Naive B cell (primary cell): Measurements from ENCODE around the gene AEBP2. TPM values are rescaled to one million over a fixed set of nuclear protein-coding genes. Genes with fewer than 3 reads are reported as not detected.

Experiments
- ATAC-seq, 2 donors: fragments of 150-1000 bp; cut with Tn5 transposase; 2 replicates each; pipeline ENCODE4 v1.10.0; 2021; ENCODE audit warnings: low read depth in 2 of 2, mild to moderate bottlenecking in 2 of 2, moderate library complexity in 2 of 2
- DNase-seq: peaks from one replicate; pipeline ENCODE4 v3.0.0; 2022
- H3K27ac Mint-ChIP-seq, 6 donors: one replicate each; pipeline ENCODE4 v1.8.0; 2020 to 2022; ENCODE audit warnings: mild to moderate bottlenecking in 6 of 6, mixed read lengths in 6 of 6, moderate library complexity in 5 of 6, inconsistent platforms in 2 of 6
- H3K27me3 Mint-ChIP-seq, 3 donors: one replicate each; pipeline ENCODE4 v1.8.0; 2021 to 2022; ENCODE audit warnings: mixed read lengths in 3 of 3, mild to moderate bottlenecking in 1 of 3
- H3K36me3 Mint-ChIP-seq, 2 donors: one replicate each; pipeline ENCODE4 v1.8.0; 2020 to 2022; ENCODE audit warnings: mixed read lengths in 2 of 2, inconsistent platforms in 1 of 2, mild to moderate bottlenecking in 1 of 2
- H3K4me1 Mint-ChIP-seq, 3 donors: one replicate each; pipeline ENCODE4 v1.8.0; 2020 to 2022; ENCODE audit warnings: mixed read lengths in 3 of 3, inconsistent platforms in 1 of 3, mild to moderate bottlenecking in 1 of 3, moderate library complexity in 1 of 3
- H3K4me3 Mint-ChIP-seq, 8 donors: one replicate each; pipeline ENCODE4 v1.8.0; 2020 to 2022; ENCODE audit warnings: mild to moderate bottlenecking in 8 of 8, mixed read lengths in 8 of 8, moderate library complexity in 8 of 8, inconsistent platforms in 2 of 8
- H3K9me3 Mint-ChIP-seq, 7 donors: one replicate each; pipeline ENCODE4 v1.8.0; 2020 to 2022; ENCODE audit warnings: mixed read lengths in 7 of 7, mild to moderate bottlenecking in 5 of 7, inconsistent platforms in 2 of 7, moderate library complexity in 1 of 7
- polyA plus RNA-seq, 6 donors: library from polyadenylated mRNA; unstranded; fragments of 300-500 nt; fragmentation: Illumina TruSeq; gene quantifications; one replicate each; pipeline ENCODE4 v1.2.3, GENCODE V29; 2021; ENCODE audit warnings: low read depth in 6 of 6

AEBP2 gene
- polyA plus RNA-seq, 6 donors from 2014 or later: 3.9 to 14.9 (median 11.6) TPM

GRCh38 chr12:19482036-19482435, 42.7 kb downstream of the AEBP2 start:
- Mint-ChIP-seq H3K36me3 (peaks cover 41 to 58% of the 10 kb centered on the region in 2 donors), H3K9me3 (peaks cover 0 to 25% (median 16%) of the 10 kb centered on the region in 7 donors), H3K4me1 (peaks cover 46 to 60% (median 47%) of the 10 kb centered on the region in 3 donors), H3K27me3 (no peaks in the 10 kb centered on the region), H3K27ac (peak overlapping the region; percentile 14 to 75 (median 46)), H3K4me3 (peak overlapping the region in 1 of 8 donors; percentile 61)
- ATAC-seq (no peak), DNase-seq (no peak)

GRCh38 chr12:19482551-19483109, 43.3 kb downstream of the AEBP2 start:
- peak overlapping the region in 2 of 8 donors; percentile 10 to 61 for H3K4me3 Mint-ChIP-seq
- ATAC-seq: peak in 1 of 2 donors; percentile 20
- DNase-seq: no peak
- H3K27ac Mint-ChIP-seq: peak overlapping the region in 5 of 6 donors; percentile 14 to 72 (median 61)
- peaks cover 0 to 25% (median 16%) of the 10 kb centered on the region in 7 donors for H3K9me3 Mint-ChIP-seq
- peaks cover 35 to 53% of the 10 kb centered on the region in 2 donors for H3K36me3 Mint-ChIP-seq
- H3K27me3 Mint-ChIP-seq: no peaks in the 10 kb centered on the region
- H3K4me1 Mint-ChIP-seq: peaks cover 42 to 54% (median 44%) of the 10 kb centered on the region in 3 donors

GRCh38 chr12:19483727-19484126, 44.4 kb downstream of the AEBP2 start:
- peaks cover 39 to 49% (median 44%) of the 10 kb centered on the region in 3 donors for H3K4me1 Mint-ChIP-seq
- peaks cover 27 to 43% of the 10 kb centered on the region in 2 donors for H3K36me3 Mint-ChIP-seq
- peak overlapping the region in 4 of 6 donors; percentile 28 to 58 (median 40) for H3K27ac Mint-ChIP-seq
- ATAC-seq: no peak
- H3K27me3 Mint-ChIP-seq: no peaks in the 10 kb centered on the region
- H3K9me3 Mint-ChIP-seq: peaks cover 0 to 25% (median 16%) of the 10 kb centered on the region in 7 donors
- DNase-seq: no peak
- no peak overlapping the region for H3K4me3 Mint-ChIP-seq

GRCh38 chr12:19484738-19485137, 45.4 kb downstream of the AEBP2 start:
- H3K4me1 Mint-ChIP-seq: peaks cover 39 to 55% (median 51%) of the 10 kb centered on the region in 3 donors

GRCh38 chr12:19485240-19485639, 45.9 kb downstream of the AEBP2 start:
- Mint-ChIP-seq H3K4me3 (no peak overlapping the region), H3K4me1 (peaks cover 39 to 55% (median 51%) of the 10 kb centered on the region in 3 donors), H3K27ac (peak overlapping the region in 3 of 6 donors; percentile 14 to 84 (median 76)), H3K27me3 (no peaks in the 10 kb centered on the region), H3K9me3 (peaks cover 0 to 17% (median 9%) of the 10 kb centered on the region in 7 donors), H3K36me3 (peaks cover 19 to 36% of the 10 kb centered on the region in 2 donors)
- ATAC-seq (no peak), DNase-seq (no peak)

More at GRCh38 chr12:19484738-19485137, 45.4 kb downstream of the AEBP2 start:
- ATAC-seq (no peak), DNase-seq (no peak)
- Mint-ChIP-seq H3K27ac (peak overlapping the region in 2 of 6 donors; percentile 14 to 84), H3K36me3 (peaks cover 24 to 36% of the 10 kb centered on the region in 2 donors), H3K4me3 (no peak overlapping the region), H3K27me3 (no peaks in the 10 kb centered on the region), H3K9me3 (peaks cover 0 to 22% (median 14%) of the 10 kb centered on the region in 7 donors)

GRCh38 chr12:19489168-19489567, 49.9 kb downstream of the AEBP2 start:
- Mint-ChIP-seq H3K36me3 (peaks cover 0 to 12% of the 10 kb centered on the region in 2 donors), H3K27ac (no peak overlapping the region), H3K4me1 (peaks cover 18 to 30% (median 28%) of the 10 kb centered on the region in 3 donors), H3K27me3 (no peaks in the 10 kb centered on the region), H3K9me3 (no peaks in the 10 kb centered on the region), H3K4me3 (no peak overlapping the region)
- no peak for ATAC-seq
- DNase-seq: no peak

GRCh38 chr12:19490908-19491307, 51.6 kb downstream of the AEBP2 start:
- H3K27ac Mint-ChIP-seq: no peak overlapping the region
- H3K27me3 Mint-ChIP-seq: no peaks in the 10 kb centered on the region
- peaks cover 0 to 8% of the 10 kb centered on the region in 2 donors for H3K36me3 Mint-ChIP-seq
- no peak for ATAC-seq
- H3K9me3 Mint-ChIP-seq: no peaks in the 10 kb centered on the region
- H3K4me1 Mint-ChIP-seq: peaks cover 10 to 22% (median 18%) of the 10 kb centered on the region in 3 donors
- no peak overlapping the region for H3K4me3 Mint-ChIP-seq
- no peak for DNase-seq

- peak overlapping the region in 4 of 6 donors; percentile 8 to 72 (median 27) for H3K27ac Mint-ChIP-seq
- H3K9me3 Mint-ChIP-seq: no peaks in the 10 kb centered on the region
- H3K36me3 Mint-ChIP-seq: peaks cover 0 to 7% of the 10 kb centered on the region in 2 donors
- H3K4me3 Mint-ChIP-seq: no peak overlapping the region
- DNase-seq (no peak), ATAC-seq (no peak)
- peaks cover 4 to 20% (median 8%) of the 10 kb centered on the region in 3 donors for H3K4me1 Mint-ChIP-seq
- no peaks in the 10 kb centered on the region for H3K27me3 Mint-ChIP-seq
Observed at GRCh38 chr12:19491863-19492262, 52.6 kb downstream of the AEBP2 start.

GRCh38 chr12:19496219-19496878, 57.1 kb downstream of the AEBP2 start:
- DNase-seq (no peak), ATAC-seq (no peak)
- Mint-ChIP-seq H3K4me3 (no peak overlapping the region), H3K27ac (peak overlapping the region in 1 of 6 donors; percentile 13), H3K4me1 (peaks cover 0 to 10% (median 4%) of the 10 kb centered on the region in 3 donors), H3K27me3 (no peaks in the 10 kb centered on the region), H3K36me3 (peaks cover 0 to 9% of the 10 kb centered on the region in 2 donors), H3K9me3 (no peaks in the 10 kb centered on the region)

GRCh38 chr12:19498099-19498498, 58.8 kb downstream of the AEBP2 start:
- peaks cover 0 to 1% (median 0%) of the 10 kb centered on the region in 7 donors for H3K9me3 Mint-ChIP-seq
- peaks cover 3 to 6% (median 6%) of the 10 kb centered on the region in 3 donors for H3K4me1 Mint-ChIP-seq
- H3K36me3 Mint-ChIP-seq: peaks cover 4 to 12% of the 10 kb centered on the region in 2 donors
- H3K4me3 Mint-ChIP-seq: no peak overlapping the region
- H3K27ac Mint-ChIP-seq: peak overlapping the region in 4 of 6 donors; percentile 37 to 74 (median 50)
- DNase-seq: no peak
- no peaks in the 10 kb centered on the region for H3K27me3 Mint-ChIP-seq
- no peak for ATAC-seq

- ATAC-seq: no peak
- Mint-ChIP-seq H3K27ac (no peak overlapping the region), H3K27me3 (no peaks in the 10 kb centered on the region), H3K36me3 (peaks cover 8 to 14% of the 10 kb centered on the region in 2 donors), H3K9me3 (peaks cover 0 to 3% (median 0%) of the 10 kb centered on the region in 7 donors), H3K4me3 (no peak overlapping the region), H3K4me1 (peaks cover 6 to 9% (median 7%) of the 10 kb centered on the region in 3 donors)
- no peak for DNase-seq
Observed at GRCh38 chr12:19499030-19499429, 59.7 kb downstream of the AEBP2 start.

GRCh38 chr12:19506497-19506896, 67.2 kb downstream of the AEBP2 start:
- Mint-ChIP-seq H3K4me1 (peaks cover 3 to 42% (median 23%) of the 10 kb centered on the region in 3 donors), H3K36me3 (peaks cover 16 to 17% of the 10 kb centered on the region in 2 donors)

GRCh38 chr12:19507823-19508222, 68.5 kb downstream of the AEBP2 start:
- no peaks in the 10 kb centered on the region for H3K27me3 Mint-ChIP-seq
- peaks cover 0 to 3% (median 0%) of the 10 kb centered on the region in 7 donors for H3K9me3 Mint-ChIP-seq
- peaks cover 3 to 42% (median 23%) of the 10 kb centered on the region in 3 donors for H3K4me1 Mint-ChIP-seq
- peaks cover 16 to 18% of the 10 kb centered on the region in 2 donors for H3K36me3 Mint-ChIP-seq
- H3K27ac Mint-ChIP-seq: no peak overlapping the region
- no peak overlapping the region for H3K4me3 Mint-ChIP-seq
- no peak for ATAC-seq
- no peak for DNase-seq

More at GRCh38 chr12:19506497-19506896, 67.2 kb downstream of the AEBP2 start:
- peak overlapping the region in 5 of 6 donors; percentile 10 to 24 (median 19) for H3K27ac Mint-ChIP-seq
- H3K4me3 Mint-ChIP-seq: no peak overlapping the region
- no peak for DNase-seq
- ATAC-seq: no peak
- no peaks in the 10 kb centered on the region for H3K27me3 Mint-ChIP-seq
- peaks cover 0 to 3% (median 0%) of the 10 kb centered on the region in 7 donors for H3K9me3 Mint-ChIP-seq
